Gastrocnemius medialis (tissue), 4 donors: Measurements from ENCODE around the gene SLC30A2.

Experiments used
- POLR2A ChIP-seq, 2 donors: fragments of 450-650 bp; IDR thresholded peaks; one replicate each; pipeline ENCODE4 v1.6.1; 2017; ENCODE audit warnings: antibody characterized with exemption in 2 of 2, mild to moderate bottlenecking in 2 of 2, moderate library complexity in 2 of 2
- TF ChIP-seq, protein P1 (sequence below), 5 experiments: fragments of 450-650 bp in 3 of 5; fragments of 200-600 bp in 2 of 5; sonication (generic) in 2 of 5; IDR thresholded peaks in 4 of 5; conservative IDR thresholded peaks in 1 of 5; 1 replicate in 4 of 5; 2 replicates in 1 of 5; pipeline ENCODE4 v1.5.1; 2016 to 2019; ENCODE audit warnings: antibody characterized with exemption in 5 of 5, mild to moderate bottlenecking in 3 of 5, moderate library complexity in 3 of 5

GRCh38 chr1:26016258-26016952, 29.5 kb downstream of the SLC30A2 start:
- TF ChIP-seq, protein P1, sequence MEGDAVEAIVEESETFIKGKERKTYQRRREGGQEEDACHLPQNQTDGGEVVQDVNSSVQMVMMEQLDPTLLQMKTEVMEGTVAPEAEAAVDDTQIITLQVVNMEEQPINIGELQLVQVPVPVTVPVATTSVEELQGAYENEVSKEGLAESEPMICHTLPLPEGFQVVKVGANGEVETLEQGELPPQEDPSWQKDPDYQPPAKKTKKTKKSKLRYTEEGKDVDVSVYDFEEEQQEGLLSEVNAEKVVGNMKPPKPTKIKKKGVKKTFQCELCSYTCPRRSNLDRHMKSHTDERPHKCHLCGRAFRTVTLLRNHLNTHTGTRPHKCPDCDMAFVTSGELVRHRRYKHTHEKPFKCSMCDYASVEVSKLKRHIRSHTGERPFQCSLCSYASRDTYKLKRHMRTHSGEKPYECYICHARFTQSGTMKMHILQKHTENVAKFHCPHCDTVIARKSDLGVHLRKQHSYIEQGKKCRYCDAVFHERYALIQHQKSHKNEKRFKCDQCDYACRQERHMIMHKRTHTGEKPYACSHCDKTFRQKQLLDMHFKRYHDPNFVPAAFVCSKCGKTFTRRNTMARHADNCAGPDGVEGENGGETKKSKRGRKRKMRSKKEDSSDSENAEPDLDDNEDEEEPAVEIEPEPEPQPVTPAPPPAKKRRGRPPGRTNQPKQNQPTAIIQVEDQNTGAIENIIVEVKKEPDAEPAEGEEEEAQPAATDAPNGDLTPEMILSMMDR (IDR thresholded peaks at IDR 0.05 in 4 of 5, conservative IDR thresholded peaks at IDR 0.05 in 1 of 5): no peak
- no peak for TF ChIP-seq POLR2A (IDR thresholded peaks at IDR 0.05)
